HTR-8/SVneo (cell line): ENCODE data around the gene PRAMEF33.
"Not testable (repeated sequence)": the region's sequence is repeated elsewhere in the genome, so short reads cannot be mapped to it uniquely, and the experiment has no call there.

Experiments
- DNase-seq: peaks from one replicate; pipeline ENCODE4 v3.0.0; 2011; ENCODE audit warnings: low spot score, mixed read lengths; ENCODE audit not compliant: insufficient read length
- FAIRE-seq: peaks from 2 replicates; lab custom pipeline; 2011; peaks lifted over from hg19 to GRCh38; lab: Jason Lieb, UNC

Gene PRAMEF33, protein sequence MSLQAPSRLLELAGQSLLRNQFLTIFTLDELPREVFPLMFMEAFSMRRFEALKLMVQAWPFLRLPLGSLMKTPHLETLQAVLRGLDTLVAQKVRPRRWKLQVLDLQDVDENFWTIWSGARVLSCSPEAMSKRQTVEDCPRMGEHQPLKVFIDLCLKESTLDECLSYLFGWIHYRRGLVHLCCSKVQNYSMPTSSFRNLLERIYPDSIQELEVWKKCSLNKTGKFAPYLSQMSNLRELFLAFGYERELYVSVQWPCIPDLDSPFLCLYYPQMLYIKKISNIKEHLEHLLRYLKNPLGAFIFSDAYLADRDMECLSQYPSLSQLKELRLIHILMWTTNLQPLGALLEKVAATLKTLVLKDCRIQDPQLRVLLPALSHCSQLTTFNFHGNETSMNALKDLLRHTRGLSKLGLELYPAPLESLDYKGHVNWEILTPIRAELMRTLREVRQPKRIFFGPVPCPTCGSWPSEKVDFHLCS

DNA sequence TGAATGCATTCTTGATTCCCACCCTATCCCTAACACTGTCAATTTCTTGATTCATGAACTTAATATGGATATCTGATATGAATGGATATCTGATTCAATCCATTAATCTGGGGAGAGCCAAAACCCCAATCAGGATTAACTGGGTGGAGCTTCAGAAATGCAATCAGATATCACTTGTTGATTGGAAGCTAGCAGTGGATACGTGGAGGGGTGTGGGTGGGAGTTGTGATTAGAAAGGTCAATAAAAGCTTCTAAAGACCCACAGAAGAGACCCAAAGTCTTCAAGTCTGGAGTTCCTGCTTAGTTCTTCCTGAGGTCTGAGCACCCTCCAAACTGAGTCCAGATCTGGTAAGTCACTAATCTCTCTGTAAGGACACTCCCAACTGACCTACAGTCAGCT is at the start of gene PRAMEF33:
Gene PRAMEF33, plus strand, starts transcription at position 301 of the 400 bp plus-strand sequence. CDS start 2,416 bp downstream, outside the sequence.
- FAIRE-seq, DNase-seq: not testable (repeated sequence)

DNA sequence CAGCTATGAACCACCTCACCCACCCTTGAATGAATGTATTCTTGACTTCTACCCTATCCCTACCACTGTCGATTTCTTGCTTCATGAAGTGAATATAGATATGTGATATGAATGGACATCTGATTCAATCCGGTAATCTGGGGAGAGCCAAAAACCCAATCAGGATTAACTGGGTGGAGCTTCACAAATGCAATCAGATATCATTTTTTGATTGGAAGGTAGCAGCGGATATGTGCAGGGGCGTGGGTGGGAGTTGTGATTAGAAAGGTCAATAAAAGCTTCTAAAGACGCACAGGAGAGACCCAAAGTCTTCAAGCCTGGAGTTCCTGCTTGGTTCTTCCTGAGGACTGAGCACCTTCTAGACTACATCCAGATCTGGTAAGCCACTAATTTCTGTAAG is 49.4 kb upstream of the PRAMEF33 start, which contains the start of gene PRAMEF5:
Gene PRAMEF5, plus strand, starts transcription at position 301 of the 400 bp plus-strand sequence. CDS start 5,071 bp downstream, outside the sequence.
- DNase-seq, FAIRE-seq: not testable (repeated sequence)

DNA sequence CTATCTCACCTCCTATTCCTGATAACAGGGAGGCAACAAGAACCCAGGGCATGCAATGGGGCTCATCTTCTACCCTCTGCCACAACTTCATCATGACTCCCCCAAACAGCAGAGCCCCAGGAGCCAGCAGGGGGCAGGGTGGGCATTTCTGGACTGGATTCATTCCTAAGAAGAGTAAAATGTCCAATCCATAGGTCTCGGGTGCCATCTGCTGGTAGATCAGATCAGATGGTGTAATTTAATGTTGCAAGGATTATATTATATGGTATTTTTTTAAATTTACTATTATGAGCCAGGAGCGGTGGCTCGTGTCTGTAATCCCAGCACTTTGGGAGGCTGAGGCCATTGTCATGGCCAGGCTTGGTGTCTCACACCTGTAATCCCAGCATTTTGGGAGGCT is 38.2 kb upstream of the PRAMEF33 start:
- not testable (repeated sequence) for FAIRE-seq, DNase-seq

DNA sequence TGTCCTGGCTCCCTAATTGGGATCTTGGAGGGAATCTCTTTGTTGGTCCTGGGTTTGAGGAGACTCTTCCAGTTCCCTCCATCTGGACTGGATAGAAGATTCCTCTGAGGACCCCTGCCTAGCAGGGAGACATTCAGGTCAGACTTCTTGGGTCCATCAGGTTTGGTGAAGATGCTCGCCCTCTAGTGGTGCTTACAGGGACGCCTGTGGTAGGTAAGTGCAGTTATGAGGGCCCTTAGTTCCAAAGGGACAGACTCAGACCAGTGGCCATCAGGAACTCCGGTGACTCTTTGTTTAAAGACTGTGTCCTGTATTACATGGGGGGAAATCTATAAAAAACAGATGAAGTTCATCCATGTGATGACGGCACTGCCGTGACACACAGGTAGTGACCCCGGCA is 26.3 kb upstream of the PRAMEF33 start:
- not testable (repeated sequence) for DNase-seq, FAIRE-seq

DNA sequence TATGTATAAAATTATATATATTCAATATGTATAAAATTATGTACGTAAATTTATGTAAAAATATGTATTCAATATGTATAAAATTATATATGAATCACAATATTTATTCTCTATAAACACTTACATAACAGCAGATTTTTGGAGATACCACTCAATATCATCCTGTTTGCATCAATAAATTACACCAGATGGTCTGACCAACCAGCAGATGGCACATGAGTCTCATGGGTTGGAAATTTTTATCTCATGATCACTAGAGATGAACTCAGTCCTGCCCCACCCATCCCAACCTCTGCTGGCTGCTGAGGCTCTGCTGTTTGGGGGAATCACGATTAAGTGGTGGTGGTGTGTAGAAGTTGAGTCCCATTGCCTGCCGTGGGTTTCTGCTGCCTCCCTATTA is 23.7 kb upstream of the PRAMEF33 start:
- not testable (repeated sequence) for DNase-seq, FAIRE-seq

DNA sequence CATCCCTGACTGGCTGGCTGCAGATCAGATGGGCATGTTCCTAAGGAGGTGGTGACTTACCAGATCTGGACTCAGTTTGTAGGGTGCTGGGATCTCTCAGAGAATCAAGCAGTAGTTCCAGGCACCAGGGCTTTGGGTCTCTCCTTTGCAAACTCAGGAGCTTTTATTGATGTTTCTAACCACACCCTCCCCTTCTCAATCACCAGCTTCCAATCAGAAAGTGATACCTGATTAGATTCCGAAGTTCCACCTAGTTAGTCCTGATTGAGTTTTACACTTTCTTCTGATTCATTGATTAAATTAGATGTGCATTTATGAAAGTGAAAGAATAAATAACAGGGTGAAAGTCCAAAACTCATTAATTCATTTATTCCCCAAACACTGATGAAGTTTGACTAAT is 18.3 kb upstream of the PRAMEF33 start, which contains the start of gene PRAMEF8:
Gene PRAMEF8, minus strand, starts transcription at position 101 of the 400 bp plus-strand sequence. CDS start 1,046 bp downstream, outside the sequence.
- FAIRE-seq, DNase-seq: not testable (repeated sequence)

DNA sequence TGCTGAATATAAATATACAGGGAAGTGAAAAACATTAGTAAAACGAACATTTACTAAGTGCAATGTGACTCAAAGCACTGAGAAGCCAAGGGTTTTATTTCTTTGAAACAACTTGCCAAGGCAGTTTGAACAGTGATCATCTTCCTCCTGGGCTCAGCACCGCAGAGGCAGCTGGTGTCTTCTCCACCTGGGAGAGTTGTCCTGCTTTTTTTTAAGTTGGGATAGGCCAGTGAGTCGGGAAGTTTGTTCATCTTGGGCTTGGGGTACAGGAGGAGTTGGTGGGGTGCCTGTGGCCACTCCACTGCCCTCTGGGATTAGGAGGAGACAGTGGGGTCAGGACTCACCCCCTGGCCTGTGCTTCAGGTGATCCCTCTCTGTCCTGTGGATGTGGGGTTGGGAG is 14.3 kb upstream of the PRAMEF33 start:
- FAIRE-seq, DNase-seq: not testable (repeated sequence)

DNA sequence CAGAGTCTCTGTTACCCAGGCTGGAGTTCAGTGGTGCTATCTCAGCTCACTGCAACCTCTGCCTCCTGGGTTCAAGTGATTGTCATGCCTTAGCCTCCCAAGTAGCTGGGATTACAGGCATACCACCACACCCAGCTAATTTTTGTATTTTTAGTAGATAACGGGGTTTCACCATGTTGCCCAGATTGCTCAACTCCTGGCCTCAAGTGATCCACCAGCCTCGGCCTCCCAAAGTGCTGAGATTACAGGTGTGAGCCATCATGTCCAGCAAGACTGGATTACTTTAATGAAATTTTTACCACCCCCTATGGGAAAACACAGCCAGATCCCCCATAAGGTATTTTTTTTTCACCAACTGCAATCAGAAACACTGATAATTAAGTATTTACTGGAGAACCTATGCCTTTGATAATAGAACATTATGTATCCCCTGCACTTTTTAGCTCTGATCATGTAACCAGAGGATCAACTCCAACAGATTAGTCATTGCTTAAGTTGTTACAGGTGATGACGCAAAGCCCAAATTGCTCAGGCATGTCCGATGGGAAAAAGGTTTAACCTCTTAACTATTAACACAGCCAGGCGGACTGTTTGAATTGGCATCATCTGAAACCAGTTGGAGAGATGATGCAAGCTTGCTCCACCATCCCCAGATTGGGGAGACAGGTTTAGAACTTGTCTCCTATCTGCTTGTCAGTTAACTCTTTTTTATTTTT is 6.0 kb upstream of the PRAMEF33 start:
- DNase-seq, FAIRE-seq: not testable (repeated sequence)

DNA sequence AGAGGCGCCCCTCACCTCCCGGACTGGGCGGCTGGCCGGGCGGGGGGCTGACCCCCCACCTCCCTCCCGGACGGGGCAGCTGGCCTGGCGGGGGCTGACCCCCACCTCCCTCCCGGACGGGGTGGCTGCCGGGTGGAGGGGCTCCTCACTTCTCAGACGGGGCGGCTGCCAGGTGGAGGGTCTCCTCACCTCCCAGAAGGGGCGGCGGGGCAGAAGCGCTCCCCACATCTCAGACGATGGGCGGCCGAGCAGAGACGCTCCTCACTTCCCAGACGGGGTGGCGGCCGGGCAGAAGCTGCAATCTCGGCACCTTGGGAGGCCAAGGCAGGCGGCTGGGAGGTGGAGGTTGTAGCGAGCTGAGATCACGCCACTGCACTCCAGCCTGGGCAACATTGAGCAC is 4.6 kb upstream of the PRAMEF33 start:
- FAIRE-seq, DNase-seq: not testable (repeated sequence)

DNA sequence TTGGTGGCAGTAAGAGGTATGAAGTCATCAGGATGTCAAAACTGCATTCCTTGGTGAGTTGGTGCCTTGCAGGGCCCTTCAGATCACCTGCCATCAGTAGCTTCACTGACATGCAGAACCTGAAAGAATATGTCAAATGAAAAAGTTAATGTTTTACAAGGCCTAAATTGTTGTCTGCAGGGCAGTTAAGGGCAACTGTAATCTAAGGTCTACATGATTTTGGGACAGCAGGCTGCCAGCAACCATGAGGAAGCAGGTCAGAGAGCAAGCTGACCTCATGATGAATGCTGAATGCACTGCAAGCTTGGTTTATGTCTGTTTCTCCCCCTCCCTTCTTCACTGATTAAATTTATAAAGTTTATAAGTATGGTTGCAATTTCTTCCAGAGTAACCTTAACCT is 1.1 kb upstream of the PRAMEF33 start:
- FAIRE-seq, DNase-seq: not testable (repeated sequence)

DNA sequence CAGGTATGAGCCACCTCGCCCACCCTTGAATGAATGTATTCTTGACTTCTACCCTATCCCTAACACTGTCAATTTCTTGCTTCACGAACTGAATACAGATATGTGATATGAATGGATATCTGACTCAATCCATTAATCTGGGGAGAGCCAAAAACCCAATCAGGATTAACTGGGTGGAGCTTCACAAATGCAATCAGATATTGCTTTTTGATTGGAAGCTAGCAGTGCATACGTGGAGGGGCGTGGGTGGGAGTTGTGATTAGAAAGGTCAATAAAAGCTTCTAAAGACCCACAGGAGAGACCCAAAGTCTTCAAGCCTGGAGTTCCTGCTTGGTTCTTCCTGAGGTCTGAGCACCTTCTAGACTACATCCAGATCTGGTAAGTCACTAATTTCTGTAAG is 11.9 kb downstream of the PRAMEF33 start, which contains the start of gene PRAMEF15:
Gene PRAMEF15, plus strand, starts transcription at position 301 of the 400 bp plus-strand sequence. CDS start 2,827 bp downstream, outside the sequence.
- not testable (repeated sequence) for FAIRE-seq, DNase-seq

DNA sequence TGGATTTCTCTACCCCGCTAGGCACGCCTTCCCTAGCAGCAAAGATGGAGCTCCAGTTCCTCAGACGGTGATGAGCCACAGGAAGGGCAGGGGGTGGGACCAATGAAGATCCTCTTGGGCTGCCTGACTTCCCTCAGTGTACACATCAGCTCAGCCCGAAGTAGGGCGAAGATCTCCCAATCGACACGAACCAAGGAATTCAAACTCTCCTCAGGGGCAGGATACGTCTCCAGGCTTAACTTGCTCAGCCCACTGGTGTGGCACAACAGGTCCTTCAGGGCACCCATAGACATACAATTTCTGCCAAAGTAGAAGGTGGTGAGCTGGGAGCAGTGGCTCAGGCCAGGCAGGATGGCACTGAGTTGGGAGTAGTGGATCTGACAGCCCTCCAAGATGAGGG is 39.2 kb downstream of the PRAMEF33 start:
- DNase-seq, FAIRE-seq: not testable (repeated sequence)

DNA sequence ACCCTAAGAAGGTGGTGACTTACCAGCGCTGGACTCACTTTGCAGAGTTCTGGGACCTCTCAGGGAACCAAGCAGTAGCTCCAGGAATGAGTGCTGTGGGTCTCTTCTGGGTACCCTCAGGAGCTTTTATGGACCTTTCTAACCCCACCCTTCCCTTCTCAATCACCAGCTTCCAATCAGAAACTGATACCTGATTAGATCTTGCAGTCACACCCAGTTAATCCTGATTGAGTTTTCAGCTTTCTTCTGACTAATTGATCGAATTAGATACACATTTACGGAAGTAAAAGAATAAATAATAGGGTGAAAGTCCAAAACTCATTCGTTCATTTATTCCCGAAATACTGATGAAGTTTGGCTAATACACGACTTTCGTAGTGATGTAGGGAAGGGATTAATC is 43.7 kb downstream of the PRAMEF33 start, which contains the start of gene PRAMEF14:
Gene PRAMEF14, minus strand, starts transcription at position 101 of the 400 bp plus-strand sequence. CDS start 1,820 bp downstream, outside the sequence.
- FAIRE-seq, DNase-seq: not testable (repeated sequence)

DNA sequence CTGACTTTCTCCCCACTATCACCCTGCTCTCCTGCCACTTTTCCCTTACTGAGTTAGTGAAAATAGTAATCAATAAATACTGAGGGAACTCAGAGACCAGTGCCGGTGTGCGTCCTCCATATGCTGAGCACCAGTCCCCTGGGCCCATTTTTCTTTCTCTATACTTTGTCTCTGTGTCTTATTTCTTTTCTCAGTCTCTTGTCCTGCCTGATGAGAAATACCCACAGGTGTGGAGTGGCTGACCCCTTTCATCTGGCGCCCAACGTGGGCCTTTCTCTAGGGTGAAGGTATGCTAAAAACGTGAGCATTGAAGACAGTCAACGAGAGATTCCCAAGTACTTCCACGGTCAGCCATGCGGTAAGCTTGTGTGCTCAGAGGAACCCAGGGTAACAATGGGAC is 50.1 kb downstream of the PRAMEF33 start:
- FAIRE-seq, DNase-seq: not testable (repeated sequence)

DNA sequence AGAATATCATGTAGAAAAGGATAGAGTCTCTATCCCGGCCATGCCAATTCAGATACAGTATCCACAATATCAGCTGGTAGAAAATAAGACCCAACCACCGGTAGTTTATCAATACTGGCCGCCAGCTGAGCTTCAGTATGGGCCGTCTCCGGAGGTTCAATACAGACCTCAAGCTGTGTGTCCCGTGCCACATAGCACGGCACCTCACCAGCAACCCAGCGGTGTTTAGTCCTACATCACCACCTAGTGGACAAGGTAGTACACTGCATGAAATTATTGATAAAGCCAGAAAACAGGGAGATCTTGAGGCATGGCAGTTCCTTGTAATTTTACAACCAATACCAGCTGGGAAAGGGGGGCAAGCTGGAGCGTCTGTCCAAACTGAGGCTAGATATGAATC is 51.1 kb downstream of the PRAMEF33 start:
- not testable (repeated sequence) for DNase-seq, FAIRE-seq

DNA sequence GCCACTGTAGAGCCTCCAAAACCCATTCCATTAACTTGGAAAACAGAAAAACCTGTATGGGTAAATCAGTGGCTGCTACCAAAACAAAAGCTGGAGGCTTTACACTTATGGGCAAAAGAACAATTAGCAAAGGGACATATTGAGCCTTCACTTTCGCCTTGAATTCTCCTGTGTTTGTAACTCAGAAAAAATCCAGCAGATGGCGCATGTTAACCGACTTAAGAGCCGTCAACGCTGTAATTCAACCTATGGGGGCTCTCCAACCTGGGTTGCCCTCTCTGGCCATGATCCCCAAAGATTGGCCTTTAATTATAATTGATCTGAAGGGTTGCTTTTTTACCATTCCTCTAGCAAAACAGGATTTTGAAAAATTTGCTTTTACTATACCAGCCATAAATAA is 53.4 kb downstream of the PRAMEF33 start:
- peak; percentile 7 for DNase-seq
- FAIRE-seq: not testable (repeated sequence)
